Tibial nerve (tissue), 4 donors: ENCODE data around the gene POPDC2. TPM values are rescaled to one million over a fixed set of nuclear protein-coding genes. Genes with fewer than 3 reads are reported as not detected.

Experiments used
- DNase-seq, 2 donors: peaks; one replicate each; pipeline ENCODE4 v3.0.0-alpha.2; 2019; ENCODE audit warnings: low spot score in 2 of 2
- H3K27ac ChIP-seq, 4 donors: fragments of 200-600 bp; sonication (generic) in 3 of 4; one replicate each; pipeline ENCODE4 v1.5.1; 2017 to 2019; ENCODE audit warnings: mild to moderate bottlenecking in 1 of 4
- H3K27me3 ChIP-seq, 2 donors: fragments of 200-600 bp; sonication (generic) in 1 of 2; one replicate each; pipeline versions ENCODE4 v1.5.1 to v1.6.0; 2017 to 2019
- H3K36me3 ChIP-seq, 3 donors: fragments of 200-600 bp; sonication (generic); one replicate each; pipeline ENCODE4 v1.5.1; 2018 to 2019
- H3K4me1 ChIP-seq, 4 donors: fragments of 200-600 bp; sonication (generic) in 3 of 4; one replicate each; pipeline ENCODE4 v1.5.1; 2017 to 2019
- H3K4me3 ChIP-seq, 4 donors: fragments of 200-600 bp; sonication (generic) in 3 of 4; one replicate each; pipeline ENCODE4 v1.5.1; 2017 to 2019; ENCODE audit warnings: mild to moderate bottlenecking in 1 of 4, moderate library complexity in 1 of 4
- H3K9me3 ChIP-seq, 4 donors: fragments of 200-600 bp; sonication (generic) in 3 of 4; one replicate each; pipeline ENCODE4 v1.5.1; 2017 to 2019
- CTCF ChIP-seq, 5 experiments: fragments of 200-600 bp in 3 of 5; fragments of 450-650 bp in 2 of 5; sonication (generic) in 3 of 5; IDR thresholded peaks; one replicate each; pipeline ENCODE4 v1.5.1; 2016 to 2019; ENCODE audit warnings: antibody characterized with exemption in 5 of 5, mild to moderate bottlenecking in 3 of 5, moderate library complexity in 2 of 5
- EP300 ChIP-seq, 2 donors: sonication (generic); formaldehyde crosslinking; IDR thresholded peaks; one replicate each; pipeline ENCODE4 v1.6.1; 2017; ENCODE audit warnings: antibody characterized with exemption in 2 of 2, mild to moderate bottlenecking in 1 of 2
- POLR2A ChIP-seq, 2 donors: fragments of 450-650 bp; IDR thresholded peaks; one replicate each; pipeline ENCODE4 v1.6.1; 2017; ENCODE audit warnings: antibody characterized with exemption in 2 of 2, mild to moderate bottlenecking in 2 of 2, moderate library complexity in 2 of 2
- WGBS, 2 donors: methylation state at CpG; one replicate each; pipeline ENCODE4 v1.1.5; 2018; 5-methylcytosine and 5-hydroxymethylcytosine counted together
- total RNA-seq, 4 donors: library from RNA; depleted of rRNA; stranded (reverse); fragments of >200 nt; gene quantifications; one replicate each; pipeline ENCODE4 v1.1.0, GENCODE V29; 2016

Gene POPDC2
- total RNA-seq, 4 donors from 2014 or later = 0.90 to 3.3 (median 2.5) TPM

- no peaks in the 10 kb centered on the region for H3K9me3 ChIP-seq
- peaks cover 0 to 28% (median 3%) of the 10 kb centered on the region in 3 donors for H3K36me3 ChIP-seq
- no peaks in the 10 kb centered on the region for H3K27me3 ChIP-seq
- no peak overlapping the region for H3K4me3 ChIP-seq
- no peak for TF ChIP-seq POLR2A (IDR thresholded peaks at IDR 0.05)
- no peak for TF ChIP-seq CTCF (IDR thresholded peaks at IDR 0.05)
- TF ChIP-seq EP300 (IDR thresholded peaks at IDR 0.05) = no peak
- H3K27ac ChIP-seq = peak overlapping the region in 1 of 4 donors; percentile 60
- WGBS, 2 donors = 64 to 68% methylated on average over 2 of the region's 2 CpGs
- peaks cover 0 to 12% (median 2%) of the 10 kb centered on the region in 4 donors for H3K4me1 ChIP-seq
- no peak for DNase-seq
Measured at GRCh38 chr3:119663885-119664284, 3.5 kb upstream of the POPDC2 start.

GRCh38 chr3:119662604-119663373, 2.4 kb upstream of the POPDC2 start:
- Histone ChIP-seq H3K27me3 (no peaks in the 10 kb centered on the region), H3K4me1 (peaks cover 0 to 12% (median 2%) of the 10 kb centered on the region in 4 donors), H3K4me3 (no peak overlapping the region), H3K9me3 (no peaks in the 10 kb centered on the region), H3K36me3 (peaks cover 0 to 18% (median 0%) of the 10 kb centered on the region in 3 donors), H3K27ac (peak overlapping the region in 1 of 4 donors; percentile 60)
- DNase-seq = no peak
- TF ChIP-seq CTCF (IDR thresholded peaks at IDR 0.05) (no peak), POLR2A (IDR thresholded peaks at IDR 0.05) (no peak), EP300 (IDR thresholded peaks at IDR 0.05) (no peak)
- WGBS, 2 donors = 46 to 50% methylated on average over 1 of the region's 1 CpG

GRCh38 chr3:119659606-119660291, 640 bp downstream of the POPDC2 start:
- DNase-seq = no peak
- Histone ChIP-seq H3K4me1 (peaks cover 0 to 12% (median 2%) of the 10 kb centered on the region in 4 donors), H3K36me3 (peaks cover 0 to 8% (median 4%) of the 10 kb centered on the region in 3 donors), H3K27ac (peak overlapping the region in 1 of 4 donors; percentile 28), H3K27me3 (no peaks in the 10 kb centered on the region), H3K9me3 (no peaks in the 10 kb centered on the region), H3K4me3 (no peak overlapping the region)
- 81 to 90% methylated on average over 7 to 8 of the region's 9 CpGs for WGBS, 2 donors
- TF ChIP-seq CTCF (IDR thresholded peaks at IDR 0.05) = no peak
- TF ChIP-seq POLR2A (IDR thresholded peaks at IDR 0.05) = no peak
- TF ChIP-seq EP300 (IDR thresholded peaks at IDR 0.05) = no peak

- Histone ChIP-seq H3K36me3 (peaks cover 0 to 8% (median 4%) of the 10 kb centered on the region in 3 donors), H3K9me3 (no peaks in the 10 kb centered on the region), H3K27me3 (no peaks in the 10 kb centered on the region), H3K27ac (no peak overlapping the region), H3K4me3 (no peak overlapping the region), H3K4me1 (peaks cover 0 to 12% (median 2%) of the 10 kb centered on the region in 4 donors)
- no peak for DNase-seq
- 87 to 90% methylated on average over 2 of the region's 2 CpGs for WGBS, 2 donors
- no peak for TF ChIP-seq CTCF (IDR thresholded peaks at IDR 0.05)
- no peak for TF ChIP-seq POLR2A (IDR thresholded peaks at IDR 0.05)
- no peak for TF ChIP-seq EP300 (IDR thresholded peaks at IDR 0.05)
Measured at GRCh38 chr3:119658994-119659393, 1.4 kb downstream of the POPDC2 start.
